Measurements from ENCODE around the gene PDSS2. TPM values are rescaled to one million over a fixed set of nuclear protein-coding genes. Genes with fewer than 3 reads are reported as not detected.
A peak's percentile ranks its signal among the peaks of the same experiment; 100 is the strongest.
"Not testable (repeated sequence)": the region's sequence is repeated elsewhere in the genome, so short reads cannot be mapped to it uniquely, and the experiment has no call there.

The PDSS2 gene
- total RNA-seq, 2 experiments from 2014 or later, result 9.8 to 10.4 TPM

DNA sequence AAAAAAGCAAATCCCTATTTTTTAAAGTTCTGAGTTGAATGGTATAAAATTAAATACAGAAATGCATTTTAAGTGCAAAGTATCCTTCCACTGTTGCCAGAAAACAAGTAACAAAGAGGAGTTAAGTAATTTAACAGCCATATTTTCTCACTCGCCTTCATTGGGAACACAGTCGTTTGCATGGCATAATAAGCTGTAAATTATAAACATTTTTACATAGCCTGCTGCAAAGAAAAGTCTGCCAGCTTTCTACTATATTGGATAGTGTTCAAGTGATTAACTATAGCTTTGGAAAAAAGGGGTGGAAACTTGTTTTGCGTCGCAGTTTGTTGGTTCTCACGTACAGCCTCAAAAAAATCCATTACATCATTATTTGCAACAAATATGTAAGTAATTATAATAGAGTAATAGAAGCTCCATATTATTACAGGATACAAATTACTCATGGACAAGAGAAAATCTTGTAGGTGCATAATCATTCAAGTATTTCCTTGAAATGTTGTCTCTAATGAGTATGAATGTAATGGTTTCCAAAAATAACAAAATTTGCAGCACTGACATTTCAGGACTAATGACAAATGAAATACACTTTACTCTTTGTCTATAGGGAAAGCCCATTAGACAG is 139.3 kb downstream of the PDSS2 start:
- H3K27me3 Mint-ChIP-seq, result no peaks in the 10 kb centered on the region
- intact Hi-C loops (cut with micrococcal nuclease), result loop anchor here (5.0 to 10.0 kb wide), 3 partner anchors 137 to 355 kb away; partner anchors contain the start of gene PDSS2
- no peak overlapping the region for H3K4me3 Mint-ChIP-seq
- no peak for DNase-seq
- CTCF ChIA-PET, result no interaction called here
- no peaks in the 10 kb centered on the region for H3K36me3 Mint-ChIP-seq
- no peaks in the 10 kb centered on the region for H3K9me3 Mint-ChIP-seq
- POLR2A ChIA-PET, result no interaction called here
- peaks cover 21% of the 10 kb centered on the region for H3K4me1 Mint-ChIP-seq (ENCODE audit: low read depth)
- no peak overlapping the region for H3K27ac Mint-ChIP-seq

DNA sequence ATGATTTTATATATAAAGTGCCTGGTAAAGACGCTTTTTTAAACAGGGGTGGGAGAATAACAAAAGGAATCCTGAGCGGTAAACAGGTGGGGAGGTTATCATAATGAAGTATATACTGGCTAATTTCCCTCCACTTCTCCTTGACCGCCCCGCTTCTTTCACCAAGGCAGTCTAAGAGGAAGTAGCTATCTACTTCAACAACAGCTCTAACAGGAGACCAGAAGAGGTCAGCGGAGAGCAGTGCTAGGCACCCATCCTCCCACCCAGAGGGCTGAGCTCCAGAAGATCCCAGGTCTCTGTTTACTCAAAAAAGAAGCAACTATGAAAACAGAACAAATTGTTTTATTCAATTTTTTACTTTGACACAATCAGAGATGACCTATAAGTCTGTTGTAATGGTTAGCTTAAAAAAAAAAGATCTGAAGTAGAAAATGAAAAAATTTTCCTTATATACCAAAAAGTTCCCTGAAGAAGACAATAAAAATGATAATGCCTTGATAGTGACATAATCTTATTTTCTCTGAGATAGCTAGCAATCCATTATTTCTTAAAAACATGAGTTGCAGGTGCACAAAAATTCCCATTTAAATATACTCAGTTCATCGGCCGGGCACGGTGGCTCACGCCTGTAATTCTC is 141.1 kb downstream of the PDSS2 start:
- Mint-ChIP-seq H3K27ac (no peak overlapping the region), H3K27me3 (no peaks in the 10 kb centered on the region), H3K4me1 (ENCODE audit: low read depth) (peaks cover 18% of the 10 kb centered on the region), H3K9me3 (no peaks in the 10 kb centered on the region), H3K36me3 (no peaks in the 10 kb centered on the region), H3K4me3 (no peak overlapping the region)
- ChIA-PET POLR2A (interaction anchor here (1.5 kb wide), 1 partner anchor 141 kb away, joined by 3 read pairs; the partner anchor contains the start of gene PDSS2), CTCF (interaction anchor here (0.5 to 2.3 kb wide), 15 partner anchors 9 to 548 kb away, joined by 3 to 11 read pairs (median 4); partner anchors contain the start of gene PDSS2)
- peak; percentile 44 for DNase-seq
- intact Hi-C loops (cut with micrococcal nuclease), result loop anchor here (10.0 kb wide), 2 partner anchors 317 to 357 kb away; no protein-coding TSS in a partner anchor

DNA sequence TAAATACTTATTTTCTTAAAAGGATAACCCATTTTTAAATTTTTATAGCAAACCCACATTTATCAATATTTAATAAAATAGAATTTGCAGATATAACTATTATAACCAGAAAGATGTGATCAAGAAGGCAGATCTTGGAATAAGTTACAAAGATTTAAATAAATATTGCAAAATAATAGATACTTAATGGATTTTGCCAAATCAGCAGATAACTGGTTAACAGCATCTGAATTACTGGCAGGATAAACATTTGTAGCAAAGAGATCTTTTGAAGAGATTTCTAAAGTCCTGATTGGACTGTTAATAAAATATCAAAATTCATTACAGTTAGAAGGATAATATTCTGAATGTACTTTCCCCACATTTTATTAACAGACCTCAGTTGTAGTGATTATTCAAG is 144.2 kb downstream of the PDSS2 start:
- CTCF ChIA-PET, result no interaction called here
- intact Hi-C loops (cut with micrococcal nuclease), result loop anchor here (10.0 kb wide), 2 partner anchors 320 to 360 kb away; no protein-coding TSS in a partner anchor
- no peaks in the 10 kb centered on the region for H3K27me3 Mint-ChIP-seq
- H3K36me3 Mint-ChIP-seq, result no peaks in the 10 kb centered on the region
- H3K9me3 Mint-ChIP-seq, result no peaks in the 10 kb centered on the region
- POLR2A ChIA-PET, result interaction anchor here (0.6 kb wide), 1 partner anchor 696 kb away, joined by 3 read pairs; no protein-coding TSS in a partner anchor
- DNase-seq, result no peak
- H3K4me3 Mint-ChIP-seq, result no peak overlapping the region
- H3K4me1 Mint-ChIP-seq (ENCODE audit: low read depth), result no peaks in the 10 kb centered on the region
- no peak overlapping the region for H3K27ac Mint-ChIP-seq

DNA sequence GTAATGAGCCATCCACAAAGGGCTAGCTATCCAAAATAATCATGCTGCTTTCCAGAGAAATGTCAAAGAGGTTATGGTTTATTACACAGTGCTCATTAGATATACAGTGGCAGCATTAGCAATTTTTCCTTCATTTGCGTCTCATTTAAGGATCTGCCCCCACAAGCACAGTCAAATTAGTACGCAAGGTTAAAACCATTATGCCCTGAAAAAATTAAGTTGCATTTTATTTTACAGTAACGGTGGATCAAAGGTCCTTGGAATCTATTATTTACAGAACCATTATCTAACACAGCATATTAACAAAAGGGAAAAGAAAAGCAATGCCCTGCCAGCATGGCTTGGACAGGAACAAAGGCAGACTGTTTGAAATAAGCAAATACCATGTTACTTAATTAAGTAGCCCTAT is 144.8 kb downstream of the PDSS2 start:
- Mint-ChIP-seq H3K36me3 (no peaks in the 10 kb centered on the region), H3K9me3 (no peaks in the 10 kb centered on the region), H3K4me3 (no peak overlapping the region), H3K4me1 (ENCODE audit: low read depth) (no peaks in the 10 kb centered on the region), H3K27ac (no peak overlapping the region), H3K27me3 (no peaks in the 10 kb centered on the region)
- intact Hi-C loops (cut with micrococcal nuclease), result loop anchor here (10.0 kb wide), 2 partner anchors 320 to 360 kb away; no protein-coding TSS in a partner anchor
- no peak for DNase-seq
- CTCF ChIA-PET, result no interaction called here
- POLR2A ChIA-PET, result no interaction called here

DNA sequence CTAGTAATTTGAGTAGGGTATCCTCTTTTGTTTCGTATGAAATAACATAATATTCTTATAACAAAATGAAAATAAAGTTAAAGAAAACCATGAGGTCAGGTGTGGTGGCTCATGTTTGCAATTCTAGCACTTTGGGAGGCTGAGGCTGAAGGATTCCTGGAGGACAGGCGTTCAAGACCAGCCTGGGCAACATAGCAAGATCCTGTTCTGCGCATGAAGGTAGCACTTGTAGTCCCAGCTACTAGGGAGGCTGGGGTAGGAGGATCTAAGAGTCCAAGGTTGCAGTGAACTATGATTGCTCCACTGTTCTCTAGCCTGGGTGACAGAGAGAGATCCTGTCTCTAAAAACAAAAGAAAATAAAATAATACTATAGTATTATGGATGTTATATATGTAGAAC is 145.6 kb downstream of the PDSS2 start:
- no peaks in the 10 kb centered on the region for H3K9me3 Mint-ChIP-seq
- H3K27ac Mint-ChIP-seq, result no peak overlapping the region
- ChIA-PET POLR2A (no interaction called here), CTCF (no interaction called here)
- H3K27me3 Mint-ChIP-seq, result no peaks in the 10 kb centered on the region
- H3K4me3 Mint-ChIP-seq, result no peak overlapping the region
- intact Hi-C loops (cut with micrococcal nuclease), result loop anchor here (10.0 kb wide), 2 partner anchors 321 to 361 kb away; no protein-coding TSS in a partner anchor
- H3K4me1 Mint-ChIP-seq (ENCODE audit: low read depth), result no peaks in the 10 kb centered on the region
- H3K36me3 Mint-ChIP-seq, result no peaks in the 10 kb centered on the region
- DNase-seq, result no peak

DNA sequence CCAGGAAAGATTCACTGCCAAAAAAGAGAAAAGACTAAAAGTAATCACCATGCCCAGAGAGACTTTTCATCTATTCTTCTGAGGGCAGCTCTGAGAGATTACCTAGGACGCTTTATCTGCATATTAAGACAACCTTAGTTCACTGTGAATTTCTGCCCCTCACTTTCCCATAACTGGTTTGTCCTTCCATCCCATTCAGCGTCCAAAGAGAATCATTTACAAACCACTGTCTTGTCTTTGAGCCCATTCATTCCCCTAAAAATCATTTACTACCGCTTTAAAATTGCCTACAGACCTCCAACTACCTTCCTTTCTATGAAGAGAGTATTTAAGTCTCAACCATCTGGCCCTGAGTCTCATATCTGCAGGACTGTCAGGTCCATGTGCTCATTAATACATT is 149.0 kb downstream of the PDSS2 start:
- POLR2A ChIA-PET, result interaction anchor here (0.6 kb wide), 1 partner anchor 149 kb away, joined by 3 read pairs; no protein-coding TSS in a partner anchor
- Mint-ChIP-seq H3K27me3 (no peaks in the 10 kb centered on the region), H3K4me1 (ENCODE audit: low read depth) (no peaks in the 10 kb centered on the region), H3K4me3 (no peak overlapping the region), H3K36me3 (peaks cover 2% of the 10 kb centered on the region), H3K9me3 (no peaks in the 10 kb centered on the region), H3K27ac (no peak overlapping the region)
- intact Hi-C loops (cut with micrococcal nuclease), result loop anchor here (10.0 kb wide), 2 partner anchors 324 to 364 kb away; no protein-coding TSS in a partner anchor
- DNase-seq, result no peak
- CTCF ChIA-PET, result interaction anchor here (1.6 kb wide), 1 partner anchor 8 kb away, joined by 6 read pairs; no protein-coding TSS in a partner anchor

DNA sequence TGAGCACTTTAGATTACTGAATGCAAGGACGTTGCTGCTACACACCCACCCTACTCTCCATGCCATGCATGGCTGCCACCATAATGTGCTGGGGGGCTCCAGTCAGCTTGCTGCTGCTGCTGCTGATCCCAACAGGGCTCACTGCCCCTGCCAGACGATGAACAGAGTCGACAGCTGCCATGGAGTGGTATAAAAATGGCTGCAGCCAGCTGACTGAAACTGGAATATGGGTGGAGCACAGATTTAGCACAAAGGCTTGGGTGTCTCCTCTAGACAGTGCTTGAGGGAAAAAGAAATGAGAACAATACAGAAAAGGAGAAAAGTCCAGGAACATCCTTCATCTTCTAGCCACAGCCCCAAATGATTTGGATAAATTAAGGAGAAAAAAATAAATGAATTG is 150.7 kb downstream of the PDSS2 start:
- H3K27me3 Mint-ChIP-seq, result no peaks in the 10 kb centered on the region
- DNase-seq, result no peak
- no peak overlapping the region for H3K27ac Mint-ChIP-seq
- peaks cover 2% of the 10 kb centered on the region for H3K36me3 Mint-ChIP-seq
- H3K4me3 Mint-ChIP-seq, result no peak overlapping the region
- ChIA-PET CTCF (interaction anchor here (1.6 kb wide), 1 partner anchor 10 kb away, joined by 6 read pairs; no protein-coding TSS in a partner anchor), POLR2A (no interaction called here)
- H3K9me3 Mint-ChIP-seq, result no peaks in the 10 kb centered on the region
- peaks cover 15% of the 10 kb centered on the region for H3K4me1 Mint-ChIP-seq (ENCODE audit: low read depth)
- intact Hi-C loops (cut with micrococcal nuclease), result no loop called here

DNA sequence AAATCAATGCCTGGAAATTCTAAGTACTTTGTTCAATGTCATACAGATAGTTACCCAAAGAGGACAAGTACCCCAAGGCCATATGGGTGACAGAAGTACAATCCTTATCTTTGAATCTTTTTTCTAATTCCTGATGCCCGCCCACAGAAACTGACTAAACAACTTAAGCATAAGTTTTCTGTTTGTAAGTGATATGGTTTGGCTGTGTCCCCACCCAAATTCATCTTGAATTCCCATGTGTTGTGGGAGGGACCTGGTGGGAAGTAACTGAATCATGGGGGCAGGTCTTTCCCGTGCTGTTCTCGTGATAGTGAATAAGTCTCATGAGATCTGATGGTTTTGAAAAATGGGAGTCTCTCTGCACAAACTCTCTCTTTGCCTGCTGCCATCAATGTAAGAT is 153.4 kb downstream of the PDSS2 start:
- H3K27me3 Mint-ChIP-seq; POLR2A ChIA-PET; H3K9me3 Mint-ChIP-seq; H3K27ac Mint-ChIP-seq; intact Hi-C loops (cut with micrococcal nuclease); CTCF ChIA-PET; H3K36me3 Mint-ChIP-seq; DNase-seq; H3K4me3 Mint-ChIP-seq: not testable (repeated sequence)
- H3K4me1 Mint-ChIP-seq (ENCODE audit: low read depth), result peaks cover 15% of the 10 kb centered on the region

DNA sequence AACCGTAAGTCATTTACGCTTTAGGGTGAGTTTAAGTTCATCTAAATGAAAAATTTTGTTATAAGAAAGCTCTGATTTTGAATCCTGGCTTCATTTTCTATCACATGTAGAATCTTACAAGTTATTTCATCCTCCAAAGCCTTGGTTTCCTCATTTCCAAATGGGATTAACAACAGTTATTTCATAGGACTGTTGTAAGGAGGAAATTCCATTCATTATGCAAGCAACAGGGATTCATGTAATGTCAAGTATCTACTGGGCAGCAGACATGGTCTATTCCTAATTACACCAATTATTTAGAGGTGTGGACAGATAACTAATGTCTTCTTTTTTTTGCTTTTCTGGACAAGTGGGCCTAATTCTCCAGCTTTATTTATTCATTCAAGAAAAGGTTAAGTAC is 154.0 kb downstream of the PDSS2 start:
- Mint-ChIP-seq H3K27ac (no peak overlapping the region), H3K4me1 (ENCODE audit: low read depth) (peaks cover 15% of the 10 kb centered on the region), H3K4me3 (no peak overlapping the region), H3K36me3 (peaks cover 2% of the 10 kb centered on the region), H3K27me3 (no peaks in the 10 kb centered on the region), H3K9me3 (no peaks in the 10 kb centered on the region)
- intact Hi-C loops (cut with micrococcal nuclease), result no loop called here
- CTCF ChIA-PET, result no interaction called here
- DNase-seq, result no peak
- POLR2A ChIA-PET, result no interaction called here

DNA sequence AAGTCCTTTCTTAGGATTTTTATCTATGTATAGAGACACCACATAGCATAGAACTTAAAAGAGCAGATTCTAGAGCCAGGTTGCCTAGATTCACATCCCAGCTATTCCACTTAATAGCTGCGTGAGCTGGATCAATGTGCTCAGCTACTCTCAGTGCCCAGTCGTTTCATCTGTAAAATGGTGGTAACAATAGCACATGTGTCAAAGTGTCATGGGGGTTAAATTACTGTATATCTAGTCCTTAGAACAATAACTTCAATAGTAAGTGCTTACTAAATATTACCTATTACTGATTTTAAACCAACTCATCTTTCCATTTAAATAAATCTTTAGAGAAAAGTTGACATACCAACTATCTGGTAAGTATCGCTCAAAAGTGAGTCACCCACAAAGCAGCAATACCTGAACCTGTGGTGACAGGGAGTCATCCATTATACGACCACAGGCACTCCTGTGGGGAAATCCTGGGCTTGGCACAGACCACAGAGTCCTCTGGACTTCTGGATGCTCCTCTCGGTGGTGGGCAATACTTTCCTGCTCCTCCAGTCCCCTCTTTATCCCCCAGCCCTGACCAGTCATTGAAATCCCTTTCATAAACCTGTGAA is 154.8 kb downstream of the PDSS2 start:
- intact Hi-C loops (cut with micrococcal nuclease), result no loop called here
- ChIA-PET CTCF (no interaction called here), POLR2A (no interaction called here)
- Mint-ChIP-seq H3K36me3 (peaks cover 2% of the 10 kb centered on the region), H3K4me1 (ENCODE audit: low read depth) (peaks cover 15% of the 10 kb centered on the region), H3K9me3 (no peaks in the 10 kb centered on the region), H3K4me3 (no peak overlapping the region), H3K27me3 (no peaks in the 10 kb centered on the region), H3K27ac (no peak overlapping the region)
- peak; percentile 71 for DNase-seq

DNA sequence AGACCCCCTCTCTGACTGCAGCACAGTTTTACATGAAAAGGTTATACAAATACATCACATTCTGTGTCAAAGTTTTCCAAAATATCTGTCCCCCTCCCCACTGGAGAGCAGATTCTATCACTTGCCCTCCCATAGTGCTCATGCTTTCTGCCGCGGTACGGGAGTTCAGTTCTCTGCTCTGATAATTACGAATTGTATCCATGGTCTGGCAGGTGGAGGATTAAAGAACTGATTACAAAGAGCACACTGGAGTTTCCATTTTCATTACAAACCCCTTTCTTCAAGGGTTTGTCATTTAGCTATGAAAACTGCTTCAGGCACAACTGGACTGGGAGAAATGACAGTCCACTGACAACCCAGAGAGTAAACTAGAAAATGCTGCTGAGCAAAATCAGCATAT is 166.0 kb downstream of the PDSS2 start:
- DNase-seq, result no peak
- Mint-ChIP-seq H3K36me3 (no peaks in the 10 kb centered on the region), H3K27me3 (no peaks in the 10 kb centered on the region), H3K4me3 (no peak overlapping the region), H3K9me3 (no peaks in the 10 kb centered on the region), H3K27ac (no peak overlapping the region), H3K4me1 (ENCODE audit: low read depth) (no peaks in the 10 kb centered on the region)
- intact Hi-C loops (cut with micrococcal nuclease), result no loop called here
- ChIA-PET POLR2A (no interaction called here), CTCF (no interaction called here)

DNA sequence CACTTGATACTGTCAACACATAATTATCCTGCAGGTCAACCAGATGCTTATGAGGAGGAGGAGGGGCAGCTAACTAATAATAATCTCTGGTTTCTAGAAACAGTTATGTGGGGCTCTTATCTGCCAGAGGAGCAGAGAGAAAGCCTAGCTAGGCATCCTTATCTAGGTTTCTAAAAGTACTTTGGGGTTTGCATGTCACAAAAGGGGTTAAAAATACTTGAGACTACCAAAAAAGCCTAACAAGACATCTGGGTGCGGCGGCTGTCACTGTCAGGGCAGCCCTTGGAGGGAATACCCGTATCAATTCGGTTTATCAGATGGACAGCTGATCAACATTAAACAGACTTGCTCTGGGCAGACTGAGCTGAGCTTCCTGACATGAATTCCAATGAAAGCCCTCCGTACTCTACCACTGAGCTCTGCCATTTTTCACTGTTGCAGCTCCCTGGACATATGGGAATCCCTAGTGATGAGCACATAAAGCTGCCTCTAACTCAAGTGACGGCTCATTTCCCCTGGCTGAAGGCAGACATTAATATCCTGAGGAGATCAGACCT is 166.6 kb downstream of the PDSS2 start:
- Mint-ChIP-seq H3K27ac (no peak overlapping the region), H3K9me3 (no peaks in the 10 kb centered on the region), H3K27me3 (no peaks in the 10 kb centered on the region), H3K36me3 (no peaks in the 10 kb centered on the region), H3K4me1 (ENCODE audit: low read depth) (no peaks in the 10 kb centered on the region), H3K4me3 (no peak overlapping the region)
- intact Hi-C loops (cut with micrococcal nuclease), result no loop called here
- ChIA-PET CTCF (no interaction called here), POLR2A (no interaction called here)
- DNase-seq, result no peak

Measured in activated CD4-positive, alpha-beta memory T cell treated with anti-CD3 and anti-CD28 coated beads for 36 hours (primary cell).